Mucosa of rectum (tissue), 2 donors: ENCODE results near the gene ANAPC1.
"Not testable (repeated sequence)": the region's sequence is repeated elsewhere in the genome, so short reads cannot be mapped to it uniquely, and the experiment has no call there.

Source experiments
- H3K27ac ChIP-seq, 2 donors: one replicate each; pipeline ENCODE4 v1.7.0; 2013; ENCODE audit warnings: inconsistent platforms in 2 of 2, low read depth in 2 of 2, low read length in 2 of 2
- H3K27me3 ChIP-seq, 2 donors: one replicate each; pipeline ENCODE4 v1.7.0; 2013; ENCODE audit warnings: low read length in 2 of 2; ENCODE audit not compliant: control insufficient read depth in 2 of 2, insufficient read depth in 2 of 2
- H3K36me3 ChIP-seq, 2 donors: one replicate each; pipeline ENCODE4 v1.7.0; 2013; ENCODE audit warnings: low read length in 2 of 2; ENCODE audit not compliant: control insufficient read depth in 2 of 2, insufficient read depth in 2 of 2
- H3K4me1 ChIP-seq, 2 donors: one replicate each; pipeline ENCODE4 v1.7.0; 2013; ENCODE audit warnings: low read length in 2 of 2, mild to moderate bottlenecking in 1 of 2; ENCODE audit not compliant: control insufficient read depth in 2 of 2, insufficient read depth in 2 of 2
- H3K4me3 ChIP-seq, 2 donors: one replicate each; pipeline ENCODE4 v1.7.0; 2013; ENCODE audit warnings: low read length in 2 of 2
- H3K9ac ChIP-seq, 2 donors: one replicate each; pipeline ENCODE4 v1.7.0; 2013; ENCODE audit warnings: low read length in 2 of 2, low read depth in 1 of 2, mild to moderate bottlenecking in 1 of 2
- H3K9me3 ChIP-seq, 2 donors: one replicate each; pipeline ENCODE4 v1.7.0; 2013; ENCODE audit warnings: low read length in 2 of 2; ENCODE audit not compliant: control insufficient read depth in 2 of 2
- donor health status: healthy.
- donor health status: Normal muscosa, but diverticular disease.

ANAPC1 gene

GRCh38 chr2:111812970-111813622, 70.9 kb downstream of the ANAPC1 start:
- H3K4me1 ChIP-seq, H3K9ac ChIP-seq, H3K9me3 ChIP-seq, H3K4me3 ChIP-seq, H3K27me3 ChIP-seq, H3K27ac ChIP-seq, H3K36me3 ChIP-seq: not testable (repeated sequence)

- not testable (repeated sequence) for H3K9ac ChIP-seq, H3K4me1 ChIP-seq, H3K9me3 ChIP-seq, H3K36me3 ChIP-seq, H3K27me3 ChIP-seq, H3K27ac ChIP-seq, H3K4me3 ChIP-seq
Measured at GRCh38 chr2:111790633-111791032, 93.4 kb downstream of the ANAPC1 start.

- not testable (repeated sequence) for H3K27me3 ChIP-seq, H3K27ac ChIP-seq, H3K9ac ChIP-seq, H3K9me3 ChIP-seq, H3K36me3 ChIP-seq, H3K4me3 ChIP-seq, H3K4me1 ChIP-seq
Measured at GRCh38 chr2:111784081-111784480, 99.9 kb downstream of the ANAPC1 start.

DNA sequence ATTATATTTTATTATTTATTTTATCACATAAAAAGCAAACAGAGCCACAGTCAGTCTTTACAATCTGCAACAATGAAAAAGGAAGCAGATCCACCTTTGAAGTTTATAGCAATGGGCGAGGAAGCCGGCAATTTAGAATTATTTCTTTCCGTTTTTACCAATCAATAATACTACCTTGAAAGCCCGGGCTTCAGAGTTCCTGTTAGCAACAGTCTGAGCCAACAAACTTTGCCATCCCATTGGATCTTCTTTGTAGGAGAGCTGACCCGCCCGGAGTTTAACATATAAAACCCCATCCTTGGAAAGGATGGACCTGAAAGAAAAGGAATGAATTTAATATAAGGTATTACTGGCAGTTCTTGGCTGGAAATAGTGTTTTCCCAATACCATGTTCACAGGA, 101.8 kb downstream of the ANAPC1 start:
- H3K27ac ChIP-seq, H3K27me3 ChIP-seq, H3K9ac ChIP-seq, H3K4me3 ChIP-seq, H3K4me1 ChIP-seq, H3K9me3 ChIP-seq, H3K36me3 ChIP-seq: not testable (repeated sequence)

GRCh38 chr2:111781443-111782094, 102.4 kb downstream of the ANAPC1 start:
- H3K4me3 ChIP-seq, H3K4me1 ChIP-seq, H3K9me3 ChIP-seq, H3K27me3 ChIP-seq, H3K9ac ChIP-seq, H3K27ac ChIP-seq, H3K36me3 ChIP-seq: not testable (repeated sequence)

- not testable (repeated sequence) for H3K9ac ChIP-seq, H3K4me1 ChIP-seq, H3K4me3 ChIP-seq, H3K27me3 ChIP-seq, H3K27ac ChIP-seq, H3K36me3 ChIP-seq, H3K9me3 ChIP-seq
Measured at GRCh38 chr2:111777155-111777554, 106.8 kb downstream of the ANAPC1 start.

DNA sequence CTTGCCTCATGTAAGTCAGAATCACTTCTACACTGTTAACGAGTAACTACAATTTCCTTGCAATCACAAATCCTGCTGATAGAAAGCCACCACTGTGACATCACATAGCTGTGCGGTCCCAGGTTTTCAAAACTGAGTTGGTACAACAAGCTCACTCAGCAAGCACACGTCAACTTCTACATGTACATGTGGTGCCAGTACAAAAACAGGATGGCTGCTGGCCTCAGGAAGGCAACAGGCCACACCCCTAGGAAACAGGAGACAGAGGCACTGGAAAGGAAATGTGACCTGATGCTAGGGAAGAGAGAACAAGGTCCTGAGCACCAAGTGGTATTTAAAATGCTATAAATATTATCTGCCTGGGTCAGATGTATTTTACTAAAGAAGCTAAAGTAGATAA, 107.7 kb downstream of the ANAPC1 start:
- not testable (repeated sequence) for H3K9ac ChIP-seq, H3K4me1 ChIP-seq, H3K36me3 ChIP-seq, H3K27me3 ChIP-seq, H3K4me3 ChIP-seq, H3K9me3 ChIP-seq, H3K27ac ChIP-seq

GRCh38 chr2:111772180-111772579, 111.8 kb downstream of the ANAPC1 start:
- not testable (repeated sequence) for H3K36me3 ChIP-seq, H3K27me3 ChIP-seq, H3K27ac ChIP-seq, H3K4me3 ChIP-seq, H3K4me1 ChIP-seq, H3K9me3 ChIP-seq, H3K9ac ChIP-seq

DNA sequence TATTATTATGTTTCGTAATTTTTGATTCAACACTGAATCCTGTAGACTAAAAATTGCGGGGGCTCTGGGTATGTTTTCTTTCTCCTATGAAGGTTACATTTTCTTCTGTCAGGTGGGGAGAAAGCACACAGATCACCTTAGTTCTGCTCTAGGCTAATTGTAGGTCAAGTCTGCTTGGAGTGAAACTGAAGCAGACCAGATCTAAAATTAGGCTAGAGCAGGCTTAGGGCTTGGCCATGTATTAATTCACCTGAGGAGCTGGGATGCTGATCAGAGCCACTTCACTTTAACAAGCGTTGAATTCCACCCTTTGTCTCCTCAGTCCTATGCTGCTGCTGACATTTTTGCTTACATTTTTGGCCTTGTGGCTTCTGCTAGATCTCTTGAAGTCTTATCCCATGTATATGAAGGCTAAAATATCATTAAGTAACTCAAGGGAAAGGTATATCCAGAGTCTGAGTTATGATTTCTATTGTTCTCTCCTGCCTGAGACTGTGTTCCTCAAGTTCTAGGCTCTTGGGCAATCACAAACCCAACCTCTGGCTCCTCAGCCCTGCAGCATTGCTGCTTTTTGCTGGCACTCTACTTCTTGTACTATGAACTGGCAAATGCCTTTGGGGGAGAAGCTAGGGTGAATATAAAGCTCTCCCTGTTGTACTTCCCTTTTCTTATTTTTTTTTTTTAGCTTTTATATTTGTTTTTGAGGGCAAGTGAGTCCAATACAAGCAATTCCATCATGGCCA, 112.9 kb downstream of the ANAPC1 start:
- not testable (repeated sequence) for H3K9ac ChIP-seq, H3K27ac ChIP-seq, H3K9me3 ChIP-seq, H3K27me3 ChIP-seq, H3K36me3 ChIP-seq, H3K4me3 ChIP-seq, H3K4me1 ChIP-seq

- H3K4me1 ChIP-seq, H3K27ac ChIP-seq, H3K9ac ChIP-seq, H3K36me3 ChIP-seq, H3K4me3 ChIP-seq, H3K27me3 ChIP-seq, H3K9me3 ChIP-seq: not testable (repeated sequence)
Measured at GRCh38 chr2:111768266-111769190, 115.5 kb downstream of the ANAPC1 start.
